ENCODE measurements around the gene PRKD2.

- TF ChIP-seq POLR2AphosphoS5 (IDR thresholded peaks at IDR 0.05; ENCODE audit: low read depth, low read length): peak; percentile 42; the same call in 1 of the 2 replicates
- no peak for TF ChIP-seq POLR2A (IDR thresholded peaks at IDR 0.05; ENCODE audit: low read depth, low read length)
- peak; percentile 72 for TF ChIP-seq POU2F2 (IDR thresholded peaks at IDR 0.05; ENCODE audit: low read depth, low read length)
- peak; percentile 70 for TF ChIP-seq SPI1 (IDR thresholded peaks at IDR 0.05; ENCODE audit: low read depth, low read length)
Observed at GRCh38 chr19:46718157-46718933, 1.4 kb upstream of the PRKD2 start.

Data from GM12891 (cell line).